Keratinocyte (primary cell): ENCODE data around the gene FBXO46. TPM values are rescaled to one million over a fixed set of nuclear protein-coding genes. Genes with fewer than 3 reads are reported as not detected.

Experiments
- DNase-seq: peaks from one replicate; pipeline ENCODE4 v3.0.0-alpha.2; 2011; ENCODE audit warnings: low read depth, missing footprints, low spot score
- FAIRE-seq: peaks from 2 replicates; lab custom pipeline; 2011; peaks lifted over from hg19 to GRCh38; lab: Jason Lieb, UNC
- H2AFZ ChIP-seq: 2 replicates; pipeline ENCODE4 v1.6.0; 2012; ENCODE audit warnings: low read length, control low read depth, inconsistent platforms; ENCODE audit not compliant: control insufficient read depth
- H3K27ac ChIP-seq: 2 replicates; pipeline ENCODE4 v1.5.1; 2011; ENCODE audit warnings: low read length; ENCODE audit not compliant: control insufficient read depth, insufficient read depth
- H3K27me3 ChIP-seq: 3 replicates; pipeline ENCODE4 v1.6.0; 2011; ENCODE audit warnings: low read length; ENCODE audit not compliant: control insufficient read depth, insufficient read depth; ENCODE audit errors: extremely low read depth
- H3K36me3 ChIP-seq, 2 experiments: 2 replicates in 1 of 2; 3 replicates in 1 of 2; pipeline ENCODE4 v1.5.1; 2011; ENCODE audit warnings: low read length in 2 of 2, mild to moderate bottlenecking in 1 of 2; ENCODE audit not compliant: control insufficient read depth in 2 of 2, insufficient read depth in 2 of 2; ENCODE audit errors: extremely low read depth in 1 of 2
- H3K4me1 ChIP-seq: 3 replicates; pipeline ENCODE4 v1.5.1; 2011; ENCODE audit warnings: low read length; ENCODE audit not compliant: control insufficient read depth, insufficient read depth; ENCODE audit errors: extremely low read depth
- H3K4me2 ChIP-seq: 3 replicates; pipeline ENCODE4 v1.6.0; 2011; ENCODE audit warnings: low read depth, low read length; ENCODE audit not compliant: control insufficient read depth, insufficient read depth; ENCODE audit errors: extremely low read depth
- H3K4me3 ChIP-seq, 3 experiments: fragments of 200-600 bp in 1 of 3; sonication (generic) in 1 of 3; 2 replicates in 2 of 3; 3 replicates in 1 of 3; pipeline ENCODE4 v1.5.1; 2011 to 2016; ENCODE audit warnings: low read length in 3 of 3, mild to moderate bottlenecking in 3 of 3, control low read depth in 2 of 3, inconsistent platforms in 1 of 3, low read depth in 1 of 3, mixed read lengths in 1 of 3, mixed run types in 1 of 3, moderate library complexity in 1 of 3; ENCODE audit not compliant: control insufficient read depth in 2 of 3, insufficient read depth in 2 of 3; ENCODE audit errors: extremely low read depth in 1 of 3
- H3K79me2 ChIP-seq: 2 replicates; pipeline ENCODE4 v1.6.0; 2012; ENCODE audit warnings: low read length; ENCODE audit not compliant: control insufficient read depth, insufficient read depth
- H3K9ac ChIP-seq: 3 replicates; pipeline ENCODE4 v1.6.0; 2011; ENCODE audit warnings: low read length; ENCODE audit not compliant: control insufficient read depth, insufficient read depth; ENCODE audit errors: extremely low read depth
- H3K9me1 ChIP-seq: 3 replicates; pipeline ENCODE4 v1.6.0; 2011; ENCODE audit warnings: low read length; ENCODE audit not compliant: control insufficient read depth, insufficient read depth; ENCODE audit errors: extremely low read depth
- H3K9me3 ChIP-seq: 2 replicates; pipeline ENCODE4 v1.5.1; 2012; ENCODE audit warnings: low read depth, low read length; ENCODE audit not compliant: control insufficient read depth
- H4K20me1 ChIP-seq: 3 replicates; pipeline ENCODE4 v1.6.0; 2011; ENCODE audit warnings: low read length; ENCODE audit not compliant: control insufficient read depth, insufficient read depth; ENCODE audit errors: extremely low read depth
- EZH2 ChIP-seq: IDR thresholded peaks from one replicate; pipeline ENCODE4 v1.6.1; 2012; ENCODE audit warnings: inconsistent platforms, mild to moderate bottlenecking, low read length, moderate library complexity
- dilution Hi-C: fragments of 300-500 bp; cut with MboI; formaldehyde crosslinking; loops from one replicate; pipeline ENCODE4 v1.7.0; 2020; ENCODE audit warnings: low sequenced_read_pairs; ENCODE audit not compliant: extremely low pct_ligation_motif_present
- polyA plus RNA-seq, 5 experiments: library from polyadenylated mRNA; depleted of rRNA in 3 of 5; stranded (reverse) in 3 of 5; stranded (forward) in 1 of 5; unstranded in 1 of 5; fragments of >200 nt; gene quantifications; 1 replicate in 1 of 5; 2 replicates in 3 of 5; 3 replicates in 1 of 5; pipeline versions ENCODE4 v1.2.1 to v1.2.3, GENCODE V29; 2011 to 2012; ENCODE audit warnings: missing spikeins in 2 of 5, low read depth in 1 of 5, low replicate concordance in 1 of 5
- TF ChIP-seq, protein P1 (sequence below), 3 experiments: IDR thresholded peaks in 1 of 3; conservative IDR thresholded peaks in 1 of 3; optimal IDR thresholded peaks in 1 of 3; 2 replicates in 2 of 3; 3 replicates in 1 of 3; pipeline versions ENCODE3 to v1.5.1; 2011; ENCODE audit warnings: low read length in 3 of 3, mild to moderate bottlenecking in 3 of 3, moderate library complexity in 2 of 3, control low read depth in 1 of 3, inconsistent platforms in 1 of 3; ENCODE audit not compliant: insufficient read depth in 2 of 3; ENCODE audit errors: extremely low read depth in 1 of 3

Gene FBXO46
- polyA plus RNA-seq, 1 donor (not counting 4 experiments of a cell fraction or from before 2014, with no cell fraction given) = 2.1 TPM

DNA sequence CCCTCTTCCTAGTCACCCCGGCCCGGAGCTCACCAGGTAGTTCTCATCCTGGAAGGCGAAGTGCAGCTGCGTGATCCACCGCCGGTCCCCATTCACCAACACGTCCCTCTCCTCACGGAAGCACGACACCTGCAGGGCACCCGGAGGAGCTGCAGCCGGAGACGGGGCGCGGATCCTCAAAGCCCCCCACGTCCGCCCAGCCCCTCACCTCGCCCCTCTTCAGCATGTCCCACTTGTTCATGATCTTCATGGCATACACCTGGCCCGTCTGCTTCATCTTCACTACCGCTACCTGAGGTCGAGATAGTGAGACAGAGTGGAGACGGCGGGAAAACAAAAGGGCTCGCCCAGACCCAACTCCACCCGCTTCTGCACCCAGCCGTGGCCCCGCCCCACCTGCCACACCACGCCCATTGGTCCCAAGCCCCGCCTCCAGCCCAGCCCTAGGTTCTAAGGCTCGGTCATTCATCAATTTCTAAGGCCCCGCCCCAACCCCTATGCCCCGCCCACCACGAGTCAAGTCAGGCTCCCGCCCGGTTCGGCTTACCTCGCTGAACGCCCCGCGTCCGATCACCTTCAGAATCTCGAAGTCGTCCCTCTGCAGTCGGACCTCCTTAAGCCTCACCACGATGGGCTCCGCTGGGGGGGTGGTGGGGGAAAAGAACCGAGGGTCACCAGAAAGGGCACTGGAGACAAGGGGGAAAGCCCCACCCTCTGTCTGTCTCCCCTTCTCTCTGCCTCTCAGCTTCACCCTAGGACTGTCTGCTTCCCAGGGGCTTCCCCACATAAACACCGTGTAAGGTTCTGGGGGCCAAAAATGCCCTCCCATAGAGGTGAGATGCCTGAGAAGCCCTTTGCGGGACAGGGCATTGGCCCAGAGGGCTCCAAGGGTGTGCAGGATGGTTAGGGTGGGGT is 48.8 kb upstream of the FBXO46 start:
- Histone ChIP-seq H3K4me1 (peaks cover 33% of the 10 kb centered on the region), H4K20me1 (peaks cover 10% of the 10 kb centered on the region), H3K9me1 (no peaks in the 10 kb centered on the region), H3K9me3 (no peaks in the 10 kb centered on the region), H3K9ac (peak overlapping the region; percentile 50), H3K27me3 (no peaks in the 10 kb centered on the region), H3K4me2 (peak overlapping the region; percentile 80), H3K27ac (no peak overlapping the region), H3K79me2 (no peaks in the 10 kb centered on the region), H3K4me3 (peak overlapping the region; percentile 17 to 70 (median 35)), H3K36me3 (peaks cover 5 to 14% of the 10 kb centered on the region in 2 experiments), H2AFZ (peak overlapping the region; percentile 72)
- no peak for DNase-seq
- dilution Hi-C loops = no loop called here
- peak; percentile 95 for FAIRE-seq
- TF ChIP-seq, protein P1, sequence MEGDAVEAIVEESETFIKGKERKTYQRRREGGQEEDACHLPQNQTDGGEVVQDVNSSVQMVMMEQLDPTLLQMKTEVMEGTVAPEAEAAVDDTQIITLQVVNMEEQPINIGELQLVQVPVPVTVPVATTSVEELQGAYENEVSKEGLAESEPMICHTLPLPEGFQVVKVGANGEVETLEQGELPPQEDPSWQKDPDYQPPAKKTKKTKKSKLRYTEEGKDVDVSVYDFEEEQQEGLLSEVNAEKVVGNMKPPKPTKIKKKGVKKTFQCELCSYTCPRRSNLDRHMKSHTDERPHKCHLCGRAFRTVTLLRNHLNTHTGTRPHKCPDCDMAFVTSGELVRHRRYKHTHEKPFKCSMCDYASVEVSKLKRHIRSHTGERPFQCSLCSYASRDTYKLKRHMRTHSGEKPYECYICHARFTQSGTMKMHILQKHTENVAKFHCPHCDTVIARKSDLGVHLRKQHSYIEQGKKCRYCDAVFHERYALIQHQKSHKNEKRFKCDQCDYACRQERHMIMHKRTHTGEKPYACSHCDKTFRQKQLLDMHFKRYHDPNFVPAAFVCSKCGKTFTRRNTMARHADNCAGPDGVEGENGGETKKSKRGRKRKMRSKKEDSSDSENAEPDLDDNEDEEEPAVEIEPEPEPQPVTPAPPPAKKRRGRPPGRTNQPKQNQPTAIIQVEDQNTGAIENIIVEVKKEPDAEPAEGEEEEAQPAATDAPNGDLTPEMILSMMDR (optimal IDR thresholded peaks at IDR 0.05 in 1 of 3, IDR thresholded peaks at IDR 0.05 in 1 of 3, conservative IDR thresholded peaks at IDR 0.05 in 1 of 3; ENCODE audit: extremely low read depth in 1 of 3, insufficient read depth in 2 of 3, low read length in 3 of 3) = peak; percentile 78 to 89 (median 87)
- TF ChIP-seq EZH2 = no peak

DNA sequence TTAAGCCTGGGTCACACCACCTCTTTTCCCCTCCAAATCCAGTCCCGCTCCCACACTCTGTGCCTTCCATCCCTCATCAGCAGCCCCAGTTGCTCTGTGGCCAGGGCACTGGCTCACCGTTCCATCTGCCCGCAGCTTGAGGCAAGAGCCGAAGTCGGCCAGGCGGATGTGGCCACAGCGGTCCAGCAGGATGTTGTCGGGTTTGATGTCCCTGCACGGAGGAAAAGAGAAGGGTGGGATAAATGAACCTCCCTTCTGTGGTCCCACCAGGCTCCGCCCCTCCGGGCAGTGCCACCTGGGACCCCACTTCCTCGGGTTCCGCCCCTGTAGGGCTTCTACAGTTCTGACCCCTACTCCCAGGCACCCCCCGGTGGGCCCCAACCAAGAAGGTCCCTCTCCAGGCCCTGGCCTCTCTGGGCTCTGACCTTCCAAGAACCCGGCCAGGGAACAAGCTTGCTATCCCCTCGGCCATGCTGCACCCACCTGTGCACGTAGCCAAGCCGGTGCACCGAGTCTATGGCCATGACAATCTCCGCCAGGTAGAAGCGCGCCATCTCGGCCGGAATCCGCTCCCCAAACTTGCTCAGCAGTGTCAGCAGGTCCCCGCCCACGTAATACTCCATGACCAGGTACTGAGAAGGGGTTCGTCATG is 47.4 kb upstream of the FBXO46 start:
- TF ChIP-seq, protein P1 (optimal IDR thresholded peaks at IDR 0.05 in 1 of 3, IDR thresholded peaks at IDR 0.05 in 1 of 3, conservative IDR thresholded peaks at IDR 0.05 in 1 of 3; ENCODE audit: extremely low read depth in 1 of 3, insufficient read depth in 2 of 3, low read length in 3 of 3) = no peak
- TF ChIP-seq EZH2 = no peak
- no peak for FAIRE-seq
- H3K4me1 ChIP-seq = peaks cover 31% of the 10 kb centered on the region

More for the DNA sequence above, 47.4 kb upstream of the FBXO46 start:
- H3K27ac ChIP-seq = no peak overlapping the region
- H3K9ac ChIP-seq = no peak overlapping the region
- no peak for DNase-seq
- H3K79me2 ChIP-seq = no peaks in the 10 kb centered on the region
- no peaks in the 10 kb centered on the region for H3K9me1 ChIP-seq
- no peaks in the 10 kb centered on the region for H3K27me3 ChIP-seq
- H4K20me1 ChIP-seq = peaks cover 10% of the 10 kb centered on the region
- H3K4me2 ChIP-seq = no peak overlapping the region
- H2AFZ ChIP-seq = no peak overlapping the region
- no peak overlapping the region for H3K4me3 ChIP-seq
- H3K36me3 ChIP-seq = peaks cover 5 to 15% of the 10 kb centered on the region in 2 experiments
- H3K9me3 ChIP-seq = no peaks in the 10 kb centered on the region
- dilution Hi-C loops = no loop called here
